H1 (cell line): ENCODE measurements around the gene DNAJC9. TPM values are rescaled to one million over a fixed set of nuclear protein-coding genes. Genes with fewer than 3 reads are reported as not detected.

Experiments used
- CTCF ChIA-PET: fragments of 300-600 bp; sonication (Branson Sonifier 250); formaldehyde crosslinking; loops from one replicate; lab custom pipeline; 2021; ENCODE audit not compliant: partially characterized antibody; lab: Charles Lee
- POLR2A ChIA-PET: fragments of 300-600 bp; sonication (Branson Sonifier 250); formaldehyde crosslinking; loops from one replicate; lab custom pipeline; 2021; ENCODE audit warnings: inconsistent platforms; ENCODE audit not compliant: partially characterized antibody; lab: Charles Lee
- DNase-seq, 2 experiments: peaks; one replicate each; pipeline versions ENCODE4 v3.0.0 to v3.0.0-alpha.2; 2010 to 2022; ENCODE audit warnings: low spot score in 2 of 2, low read depth in 1 of 2, mixed read lengths in 1 of 2
- FAIRE-seq: peaks from 2 replicates; lab custom pipeline; 2011; peaks lifted over from hg19 to GRCh38; lab: Jason Lieb, UNC
- H2AFZ ChIP-seq: 2 replicates; pipeline ENCODE4 v1.8.1; 2012; ENCODE audit warnings: low read length, inconsistent platforms
- H2AK5ac ChIP-seq: 2 replicates; pipeline ENCODE4 v1.6.1; 2013; ENCODE audit warnings: low read depth, low read length
- H2BK120ac ChIP-seq: replicated peaks from 2 replicates; pipeline ENCODE3; 2013; ENCODE audit warnings: low read depth, low read length, inconsistent platforms
- H2BK12ac ChIP-seq: 2 replicates; pipeline ENCODE4 v1.6.1; 2013; ENCODE audit warnings: low read depth, low read length
- H2BK15ac ChIP-seq: 2 replicates; pipeline ENCODE4 v1.6.1; 2013; ENCODE audit warnings: low read length
- H2BK20ac ChIP-seq: 2 replicates; pipeline ENCODE4 v1.6.1; 2013; ENCODE audit warnings: low read length
- H2BK5ac ChIP-seq: 2 replicates; pipeline ENCODE4 v1.6.1; 2013; ENCODE audit warnings: low read depth, low read length
- H3K14ac ChIP-seq: 2 replicates; pipeline ENCODE4 v1.6.1; 2013; ENCODE audit warnings: inconsistent platforms; ENCODE audit not compliant: insufficient read length
- H3K18ac ChIP-seq: 2 replicates; pipeline ENCODE4 v1.6.1; 2013; ENCODE audit warnings: low read length; ENCODE audit errors: extremely low read depth
- H3K23ac ChIP-seq: 2 replicates; pipeline ENCODE4 v1.6.1; 2013; ENCODE audit warnings: inconsistent platforms; ENCODE audit not compliant: insufficient read length
- H3K23me2 ChIP-seq: 2 replicates; pipeline ENCODE4 v1.6.1; 2013; ENCODE audit warnings: low read depth, low read length
- H3K27ac ChIP-seq: 2 replicates; pipeline ENCODE4 v1.6.1; 2011; ENCODE audit warnings: low read depth, low read length, inconsistent platforms
- H3K27me3 ChIP-seq, 4 experiments: replicated peaks in 1 of 4; 1 replicate in 1 of 4; 2 replicates in 3 of 4; pipeline versions ENCODE4 v1.6.1 to v1.8.1; 2011 to 2013; ENCODE audit warnings: low read length in 3 of 4, mild to moderate bottlenecking in 3 of 4, inconsistent platforms in 2 of 4, mixed read lengths in 2 of 4, moderate library complexity in 1 of 4; ENCODE audit not compliant: control insufficient read depth in 3 of 4, insufficient read depth in 3 of 4; ENCODE audit errors: extremely low read depth in 1 of 4
- H3K36me3 ChIP-seq, 4 experiments: 2 replicates each; pipeline versions ENCODE4 v1.6.1 to v1.8.1; 2011 to 2013; ENCODE audit warnings: mild to moderate bottlenecking in 4 of 4, low read length in 3 of 4, moderate library complexity in 2 of 4, control low read depth in 1 of 4, inconsistent platforms in 1 of 4; ENCODE audit not compliant: insufficient read depth in 4 of 4, control insufficient read depth in 2 of 4
- H3K4ac ChIP-seq: replicated peaks from 2 replicates; pipeline ENCODE3; 2013; ENCODE audit warnings: low read length, low read depth, mixed read lengths, inconsistent platforms; ENCODE audit not compliant: insufficient read length
- H3K4me1 ChIP-seq, 4 experiments: replicated peaks in 1 of 4; 1 replicate in 1 of 4; 2 replicates in 3 of 4; pipeline versions ENCODE4 v1.6.1 to v1.8.1; 2011 to 2013; ENCODE audit warnings: low read length in 3 of 4, inconsistent platforms in 2 of 4, mixed read lengths in 1 of 4; ENCODE audit not compliant: insufficient read depth in 4 of 4, control insufficient read depth in 3 of 4
- H3K4me2 ChIP-seq, 2 experiments: 2 replicates each; pipeline versions ENCODE4 v1.6.1 to v1.8.1; 2011 to 2013; ENCODE audit warnings: low read depth in 2 of 2, low read length in 2 of 2, control low read depth in 1 of 2, inconsistent platforms in 1 of 2, mild to moderate bottlenecking in 1 of 2; ENCODE audit not compliant: insufficient read depth in 1 of 2
- H3K4me3 ChIP-seq, 4 experiments: fragments of 200-600, 300-600 bp in 1 of 4; sonication (generic), shearing (Covaris generic), sonication (Bioruptor Twin) in 1 of 4; 2 replicates each; pipeline versions ENCODE4 v1.5.1 to v1.8.1; 2011 to 2016; ENCODE audit warnings: low read length in 4 of 4, low read depth in 3 of 4, control low read depth in 2 of 4, inconsistent platforms in 2 of 4, mild to moderate bottlenecking in 2 of 4, mixed read lengths in 1 of 4, moderate library complexity in 1 of 4; ENCODE audit not compliant: insufficient read depth in 2 of 4; ENCODE audit errors: extremely low read depth in 1 of 4
- H3K56ac ChIP-seq: replicated peaks from 2 replicates; pipeline ENCODE3; 2013; ENCODE audit warnings: low read depth, mild to moderate bottlenecking, mixed read lengths, low read length, inconsistent platforms; ENCODE audit not compliant: insufficient read length
- H3K79me1 ChIP-seq: 2 replicates; pipeline ENCODE4 v1.6.1; 2013; ENCODE audit warnings: low read depth, low read length, control low read depth
- H3K79me2 ChIP-seq, 2 experiments: 2 replicates each; pipeline versions ENCODE4 v1.6.1 to v1.8.1; 2012 to 2013; ENCODE audit warnings: low read length in 2 of 2, mild to moderate bottlenecking in 2 of 2, inconsistent platforms in 1 of 2; ENCODE audit not compliant: insufficient read depth in 2 of 2, control insufficient read depth in 1 of 2
- H3K9ac ChIP-seq, 4 experiments: replicated peaks in 1 of 4; 1 replicate in 1 of 4; 2 replicates in 3 of 4; pipeline versions ENCODE4 v1.6.1 to v1.8.1; 2011 to 2013; ENCODE audit warnings: low read depth in 3 of 4, low read length in 3 of 4, control low read depth in 2 of 4, mild to moderate bottlenecking in 2 of 4, moderate library complexity in 2 of 4, inconsistent platforms in 1 of 4; ENCODE audit errors: extremely low read depth in 1 of 4
- H3K9me3 ChIP-seq, 2 experiments: 2 replicates each; pipeline versions ENCODE4 v1.6.1 to v1.8.1; 2012 to 2013; ENCODE audit warnings: mild to moderate bottlenecking in 2 of 2, moderate library complexity in 2 of 2, control low read depth in 1 of 2, inconsistent platforms in 1 of 2, low read depth in 1 of 2, low read length in 1 of 2, mixed read lengths in 1 of 2; ENCODE audit not compliant: insufficient read depth in 2 of 2
- H4K20me1 ChIP-seq, 2 experiments: replicated peaks in 1 of 2; 2 replicates each; pipeline versions ENCODE3 to v1.8.1; 2011 to 2013; ENCODE audit warnings: inconsistent platforms in 2 of 2, low read length in 2 of 2, mild to moderate bottlenecking in 1 of 2; ENCODE audit not compliant: insufficient read depth in 2 of 2, control insufficient read depth in 1 of 2
- H4K5ac ChIP-seq: 2 replicates; pipeline ENCODE4 v1.6.1; 2013; ENCODE audit warnings: low read length, low read depth, mixed read lengths, inconsistent platforms; ENCODE audit not compliant: insufficient read length
- H4K8ac ChIP-seq: 2 replicates; pipeline ENCODE4 v1.8.0; 2013; ENCODE audit warnings: mild to moderate bottlenecking, moderate library complexity, low read length, inconsistent platforms; ENCODE audit not compliant: insufficient read depth; ENCODE audit errors: extremely low read depth
- H4K91ac ChIP-seq: replicated peaks from 2 replicates; pipeline ENCODE3; 2013; ENCODE audit warnings: low read length, mixed read lengths, inconsistent platforms; ENCODE audit not compliant: insufficient read length
- POLR2AphosphoS5 ChIP-seq: IDR thresholded peaks from 2 replicates; pipeline ENCODE4 v1.6.1; 2011; ENCODE audit warnings: low read depth, low read length
- SAP30 ChIP-seq: fragments of 300-600 bp; sonication (generic); IDR thresholded peaks from 2 replicates; pipeline ENCODE4 v1.7.1; 2012; ENCODE audit warnings: low read length, moderate library complexity, mild to moderate bottlenecking, inconsistent platforms; ENCODE audit not compliant: insufficient read depth, insufficient replicate concordance
- SP1 ChIP-seq: IDR thresholded peaks from 2 replicates; pipeline ENCODE4 v1.6.1; 2011; ENCODE audit warnings: low read depth, low read length
- SRF ChIP-seq: IDR thresholded peaks from 2 replicates; pipeline ENCODE4 v1.6.1; 2011; ENCODE audit warnings: mild to moderate bottlenecking, low read depth, low read length, moderate library complexity
- WGBS, 2 experiments: shearing (Covaris generic) in 1 of 2; methylation state at CpG; one replicate each; pipeline versions ENCODE4 v1.1.6 to v1.1.7; 2013 to 2015; ENCODE audit warnings: low lambda C conversion rate in 2 of 2, mixed read lengths in 2 of 2, inconsistent platforms in 1 of 2, low coverage in 1 of 2, missing lambda C conversion rate in 1 of 2; ENCODE audit not compliant: insufficient replicate concordance in 2 of 2, insufficient coverage in 1 of 2, insufficient read length in 1 of 2; ENCODE audit errors: extremely low coverage in 1 of 2, missing lambda C conversion rate in 1 of 2; 5-methylcytosine and 5-hydroxymethylcytosine counted together
- polyA plus RNA-seq, 7 experiments: library from polyadenylated mRNA; depleted of rRNA in 3 of 7; stranded (reverse) in 5 of 7; unstranded in 2 of 7; fragments of >200 nt in 5 of 7; fragments of 200-250 nt in 2 of 7; gene quantifications; 1 replicate in 5 of 7; 2 replicates in 1 of 7; 4 replicates in 1 of 7; pipeline versions ENCODE4 v1.2.1 to v1.2.3, GENCODE V29; 2011 to 2013; ENCODE audit warnings: missing spikeins in 2 of 7, mixed read lengths in 2 of 7
- total RNA-seq: library from RNA; stranded (reverse); fragmentation: NEBNext Ultra II Directional; extraction: Animal tissue kit (Norgen Biotek cat#: 25700); gene quantifications from 2 replicates; pipeline ENCODE4 v1.2.1, GENCODE V29; 2021
- TF ChIP-seq, protein P1 (sequence below): IDR thresholded peaks from 2 replicates; pipeline ENCODE4 v1.6.1; 2011; ENCODE audit warnings: low read length, improper control_type of control experiment

The DNAJC9 gene
- total and polyA plus RNA-seq, 2 of the 8 experiments (the other 6 are each of a cell fraction or from before 2014, with no cell fraction given), result 26.0 to 32.2 TPM

DNA sequence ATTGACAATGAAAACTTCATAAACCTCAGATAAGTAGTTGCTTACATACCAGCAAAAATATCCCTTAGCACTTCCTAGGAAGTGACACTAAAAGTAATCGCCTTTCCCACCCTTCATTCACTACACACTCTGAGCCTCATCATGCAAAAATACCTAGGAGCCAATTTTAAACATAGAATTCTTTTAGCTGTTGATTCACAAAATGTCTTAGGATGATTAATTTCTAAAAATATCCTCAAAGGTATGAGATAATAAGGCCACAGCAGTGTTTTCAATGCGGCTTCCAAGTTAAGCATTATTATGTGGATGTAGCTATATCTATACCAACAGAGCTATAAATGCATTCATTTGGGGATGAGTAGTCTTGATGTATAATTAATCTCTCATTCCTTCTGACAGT is 13.2 kb downstream of the DNAJC9 start:
- Histone ChIP-seq H4K20me1 (peaks cover 0 to 6% of the 10 kb centered on the region in 2 experiments), H2BK20ac (no peak overlapping the region)
- 93% methylated on average over 2 of the region's 2 CpGs; no CpG with 5 or more reads in 1 of the 2 experiments for WGBS, 2 experiments
- TF ChIP-seq SAP30, result no peak
- TF ChIP-seq, protein P1, sequence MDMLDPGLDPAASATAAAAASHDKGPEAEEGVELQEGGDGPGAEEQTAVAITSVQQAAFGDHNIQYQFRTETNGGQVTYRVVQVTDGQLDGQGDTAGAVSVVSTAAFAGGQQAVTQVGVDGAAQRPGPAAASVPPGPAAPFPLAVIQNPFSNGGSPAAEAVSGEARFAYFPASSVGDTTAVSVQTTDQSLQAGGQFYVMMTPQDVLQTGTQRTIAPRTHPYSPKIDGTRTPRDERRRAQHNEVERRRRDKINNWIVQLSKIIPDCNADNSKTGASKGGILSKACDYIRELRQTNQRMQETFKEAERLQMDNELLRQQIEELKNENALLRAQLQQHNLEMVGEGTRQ, result no peak
- no peak for TF ChIP-seq POLR2AphosphoS5
- TF ChIP-seq SP1, result no peak
- TF ChIP-seq SRF, result no peak
- TF ChIP-seq, all 59 proteins: peak for 0
- ChIA-PET CTCF (interaction anchor here (1.0 to 2.8 kb wide), 5 partner anchors 17 to 64 kb away, joined by 3 to 8 read pairs (median 3); no protein-coding TSS in a partner anchor), POLR2A (interaction anchor here (1.0 to 5.9 kb wide), 3 partner anchors 12 to 179 kb away, joined by 3 to 62 read pairs (median 4); partner anchors contain the start of gene DNAJC9)
- Histone ChIP-seq H3K9ac (no peak overlapping the region), H2AK5ac (no peak overlapping the region), H3K23me2 (no peaks in the 10 kb centered on the region), H3K79me1 (no peaks in the 10 kb centered on the region), H2BK15ac (no peak overlapping the region), H3K4ac (no peak overlapping the region), H4K91ac (no peak overlapping the region), H3K36me3 (peaks cover 0 to 36% (median 11%) of the 10 kb centered on the region in 4 experiments; a peak in 5 of 8 replicates), H3K18ac (no peak overlapping the region), H3K4me3 (no peak overlapping the region), H3K27me3 (no peaks in the 10 kb centered on the region), H2BK120ac (no peak overlapping the region), H2BK12ac (no peak overlapping the region), H3K79me2 (no peaks in the 10 kb centered on the region), H4K8ac (no peak overlapping the region), H3K4me1 (no peaks in the 10 kb centered on the region), H3K23ac (no peak overlapping the region), H3K14ac (no peak overlapping the region), H2BK5ac (no peak overlapping the region), H4K5ac (no peak overlapping the region), H3K9me3 (no peaks in the 10 kb centered on the region), H3K27ac (no peak overlapping the region), H3K4me2 (no peak overlapping the region), H2AFZ (no peak overlapping the region), H3K56ac (no peak overlapping the region)
- FAIRE-seq, result no peak
- DNase-seq, result no peak
